SJSA1 (cell line): ENCODE results near the gene ZFP36. TPM values are rescaled to one million over a fixed set of nuclear protein-coding genes. Genes with fewer than 3 reads are reported as not detected.

Experiments used
- DNase-seq, 2 experiments: peaks; one replicate each; pipeline ENCODE4 v3.0.0-alpha.2; 2015 to 2020; ENCODE audit warnings: low spot score in 2 of 2, low read depth in 1 of 2
- H3K27ac ChIP-seq: fragments of 250-450 bp; sonication (Bioruptor Pico); 2 replicates; pipeline ENCODE4 v1.5.1; 2020; ENCODE audit warnings: mild to moderate bottlenecking, moderate library complexity
- H3K27me3 ChIP-seq: fragments of 250-450 bp; sonication (Bioruptor Pico); replicated peaks from 2 replicates; pipeline ENCODE4 v1.5.1; 2020; ENCODE audit warnings: mild to moderate bottlenecking, moderate library complexity
- H3K36me3 ChIP-seq: fragments of 250-450 bp; sonication (Bioruptor Pico); 2 replicates; pipeline ENCODE4 v1.5.1; 2020; ENCODE audit warnings: mild to moderate bottlenecking
- H3K4me1 ChIP-seq: fragments of 250-450 bp; sonication (Bioruptor Pico); replicated peaks from 2 replicates; pipeline ENCODE4 v1.6.1; 2021; ENCODE audit warnings: mild to moderate bottlenecking
- H3K4me3 ChIP-seq: fragments of 250-450 bp; sonication (Bioruptor Pico); 2 replicates; pipeline ENCODE4 v1.5.1; 2020; ENCODE audit warnings: mild to moderate bottlenecking
- H3K9me3 ChIP-seq: fragments of 250-450 bp; sonication (Bioruptor Pico); replicated peaks from 2 replicates; pipeline ENCODE4 v1.5.1; 2020; ENCODE audit warnings: mild to moderate bottlenecking
- total RNA-seq: library from RNA; depleted of rRNA; stranded (reverse); fragments of >200 nt; shearing (Covaris generic); gene quantifications from 2 replicates; pipeline ENCODE4 v1.2.3, GENCODE V29; 2014

Gene ZFP36
- total RNA-seq, 1 experiment from 2014 or later: 4.3 TPM

- DNase-seq: no peak
- Histone ChIP-seq H3K36me3 (peaks cover 47% of the 10 kb centered on the region), H3K9me3 (no peaks in the 10 kb centered on the region), H3K27me3 (no peaks in the 10 kb centered on the region), H3K4me1 (peaks cover 29% of the 10 kb centered on the region), H3K27ac (no peak overlapping the region), H3K4me3 (no peak overlapping the region)
These were observed 21.1 kb downstream of the ZFP36 start for GRCh38 chr19:39427707-39428106.

- Histone ChIP-seq H3K36me3 (peaks cover 47% of the 10 kb centered on the region), H3K27ac (peak overlapping the region; percentile 46), H3K27me3 (no peaks in the 10 kb centered on the region), H3K4me1 (peaks cover 29% of the 10 kb centered on the region), H3K4me3 (no peak overlapping the region), H3K9me3 (no peaks in the 10 kb centered on the region)
- peak; percentile 73 to 79 for DNase-seq
These were observed 21.9 kb downstream of the ZFP36 start for GRCh38 chr19:39428283-39429112.

- peaks cover 46% of the 10 kb centered on the region for H3K36me3 ChIP-seq
- H3K27me3 ChIP-seq: no peaks in the 10 kb centered on the region
- DNase-seq: peak; percentile 73 to 81
- H3K4me1 ChIP-seq: peaks cover 40% of the 10 kb centered on the region
- H3K4me3 ChIP-seq: no peak overlapping the region
- H3K9me3 ChIP-seq: no peaks in the 10 kb centered on the region
- peak overlapping the region; percentile 85 for H3K27ac ChIP-seq
These were observed 24.3 kb downstream of the ZFP36 start for GRCh38 chr19:39430675-39431593.

GRCh38 chr19:39432677-39433025, 26.0 kb downstream of the ZFP36 start:
- H3K9me3 ChIP-seq: no peaks in the 10 kb centered on the region
- H3K27ac ChIP-seq: no peak overlapping the region
- no peak overlapping the region for H3K4me3 ChIP-seq
- H3K36me3 ChIP-seq: peaks cover 46% of the 10 kb centered on the region
- no peak for DNase-seq
- no peaks in the 10 kb centered on the region for H3K27me3 ChIP-seq
- H3K4me1 ChIP-seq: peaks cover 44% of the 10 kb centered on the region

- H3K4me1 ChIP-seq: peaks cover 35% of the 10 kb centered on the region
- H3K9me3 ChIP-seq: no peaks in the 10 kb centered on the region
These were observed 26.9 kb downstream of the ZFP36 start for GRCh38 chr19:39433480-39434079.

GRCh38 chr19:39434123-39435076, 27.8 kb downstream of the ZFP36 start:
- Histone ChIP-seq H3K27me3 (no peaks in the 10 kb centered on the region), H3K4me3 (peak overlapping the region; percentile 75), H3K4me1 (peaks cover 29% of the 10 kb centered on the region), H3K36me3 (peaks cover 46% of the 10 kb centered on the region), H3K27ac (peak overlapping the region; percentile 71; the same call in 1 of the 2 replicates), H3K9me3 (no peaks in the 10 kb centered on the region)
- no peak for DNase-seq

More at GRCh38 chr19:39433480-39434079, 26.9 kb downstream of the ZFP36 start:
- Histone ChIP-seq H3K4me3 (no peak overlapping the region), H3K27me3 (no peaks in the 10 kb centered on the region), H3K36me3 (peaks cover 46% of the 10 kb centered on the region), H3K27ac (no peak overlapping the region)
- DNase-seq: no peak

GRCh38 chr19:39435499-39436349, 29.1 kb downstream of the ZFP36 start, which contains the start of gene RPS16:
TSS of gene RPS16 (minus strand) at chr19:39435949. CDS start at chr19:39435895, 54 bp downstream.
- Histone ChIP-seq H3K4me3 (peak within 1 kb of the TSS; percentile 75), H3K36me3 (peaks cover 46% of the 10 kb centered on the region), H3K27ac (peak within 1 kb of the TSS; percentile 71), H3K4me1 (peaks cover 28% of the 10 kb centered on the region), H3K9me3 (no peaks in the 10 kb centered on the region), H3K27me3 (no peaks in the 10 kb centered on the region)
- peak; percentile 96 to 99 for DNase-seq

- peaks cover 22% of the 10 kb centered on the region for H3K4me1 ChIP-seq
- peaks cover 42% of the 10 kb centered on the region for H3K36me3 ChIP-seq
- peak overlapping the region; percentile 49 for H3K27ac ChIP-seq
- H3K4me3 ChIP-seq: peak overlapping the region; percentile 75
- no peak for DNase-seq
- no peaks in the 10 kb centered on the region for H3K9me3 ChIP-seq
- H3K27me3 ChIP-seq: no peaks in the 10 kb centered on the region
These were observed 29.7 kb downstream of the ZFP36 start for GRCh38 chr19:39436350-39436716.

GRCh38 chr19:39438270-39438934, 31.8 kb downstream of the ZFP36 start:
- Histone ChIP-seq H3K27ac (no peak overlapping the region), H3K4me1 (peaks cover 21% of the 10 kb centered on the region)
- no peak for DNase-seq

GRCh38 chr19:39444598-39445195, 38.0 kb downstream of the ZFP36 start:
- H3K27ac ChIP-seq: peak overlapping the region; percentile 76
- H3K4me1 ChIP-seq: peaks cover 26% of the 10 kb centered on the region
- peaks cover 27% of the 10 kb centered on the region for H3K36me3 ChIP-seq
- no peak for DNase-seq
- H3K27me3 ChIP-seq: no peaks in the 10 kb centered on the region
- H3K4me3 ChIP-seq: peak overlapping the region; percentile 68
- H3K9me3 ChIP-seq: no peaks in the 10 kb centered on the region

More at GRCh38 chr19:39438270-39438934, 31.8 kb downstream of the ZFP36 start:
- no peak overlapping the region for H3K4me3 ChIP-seq
- no peaks in the 10 kb centered on the region for H3K9me3 ChIP-seq
- peaks cover 23% of the 10 kb centered on the region for H3K36me3 ChIP-seq
- no peaks in the 10 kb centered on the region for H3K27me3 ChIP-seq
